K562 (cell line): ENCODE data around the gene TOR1A. TPM values are rescaled to one million over a fixed set of nuclear protein-coding genes. Genes with fewer than 3 reads are reported as not detected.

Experiments
- C11orf30 ChIP-seq: fragments of 450-650 bp; IDR thresholded peaks from 2 replicates; pipeline ENCODE4 v1.6.1; 2016; ENCODE audit warnings: low read depth, mild to moderate bottlenecking
- CSDE1 ChIP-seq, 2 experiments: fragments of 450-650 bp; IDR thresholded peaks; 2 replicates each; pipeline ENCODE4 v1.6.1; 2016; ENCODE audit warnings: mild to moderate bottlenecking in 1 of 2
- EHMT2 ChIP-seq: fragments of 450-650 bp; IDR thresholded peaks from 2 replicates; pipeline ENCODE4 v1.6.1; 2018; ENCODE audit warnings: antibody characterized with exemption
- GTF2F1 ChIP-seq: IDR thresholded peaks from 2 replicates; pipeline ENCODE4 v1.6.1; 2011; ENCODE audit warnings: low read depth, low read length, improper control_type of control experiment
- KDM5B ChIP-seq: fragments of 200-600 bp; sonication (generic); IDR thresholded peaks from 2 replicates; pipeline ENCODE4 v1.6.1; 2012; ENCODE audit warnings: low read depth, mild to moderate bottlenecking, moderate library complexity, low read length, control low read depth, inconsistent platforms; ENCODE audit not compliant: insufficient replicate concordance
- MIER1 ChIP-seq: fragments of 450-650 bp; IDR thresholded peaks from 2 replicates; pipeline ENCODE4 v1.6.1; 2016; ENCODE audit warnings: antibody characterized with exemption, mild to moderate bottlenecking, low read depth
- MTA2 ChIP-seq: fragments of 450-650 bp; IDR thresholded peaks from 2 replicates; pipeline ENCODE4 v1.6.1; 2016; ENCODE audit warnings: low read depth
- POLR3A ChIP-seq: IDR thresholded peaks from 2 replicates; pipeline ENCODE4 v1.6.1; 2011; ENCODE audit warnings: borderline replicate concordance, mild to moderate bottlenecking, moderate library complexity; ENCODE audit not compliant: insufficient read length, insufficient read depth; ENCODE audit errors: extremely low read depth
- SIX5 ChIP-seq, 2 experiments: IDR thresholded peaks; 2 replicates each; pipeline ENCODE4 v1.6.1; 2011; ENCODE audit warnings: low read length in 2 of 2, borderline replicate concordance in 1 of 2, low read depth in 1 of 2, mild to moderate bottlenecking in 1 of 2, moderate library complexity in 1 of 2; ENCODE audit not compliant: insufficient read depth in 1 of 2
- SMARCA4 ChIP-seq: fragments of 450-650 bp; IDR thresholded peaks from 2 replicates; pipeline ENCODE4 v1.6.1; 2016
- TGIF2 ChIP-seq: sonication (generic); formaldehyde crosslinking; IDR thresholded peaks from 2 replicates; pipeline ENCODE4 v1.8.1; 2022; ENCODE audit warnings: mild to moderate bottlenecking, missing genetic modification reagents, moderate library complexity
- USF2 ChIP-seq: sonication (generic); formaldehyde crosslinking; IDR thresholded peaks from 2 replicates; pipeline ENCODE4 v1.5.0; 2020; ENCODE audit warnings: missing genetic modification reagents
- ZNF124 ChIP-seq: sonication (generic); formaldehyde crosslinking; IDR thresholded peaks from 2 replicates; pipeline ENCODE4 v1.8.1; 2022; ENCODE audit warnings: missing genetic modification reagents
- ZNF277 ChIP-seq: fragments of 250-450 bp; sonication (Bioruptor Pico); IDR thresholded peaks from 2 replicates; pipeline ENCODE4 v1.8.0; 2022; ENCODE audit warnings: inconsistent platforms, mild to moderate bottlenecking, moderate library complexity, borderline replicate concordance
- ZNF407 ChIP-seq: fragments of 450-650 bp; IDR thresholded peaks from 2 replicates; pipeline ENCODE4 v1.6.1; 2016; ENCODE audit warnings: low read depth
- polyA plus RNA-seq, 8 experiments: library from polyadenylated mRNA; depleted of rRNA in 4 of 8; stranded (reverse) in 5 of 8; unstranded in 3 of 8; fragments of >200 nt; fragmentation: Nextera tagmentation in 2 of 8; fragmentation: Illumina TruSeq in 1 of 8; extraction: Ambion mirVana in 2 of 8; extraction: Trizol in 1 of 8; gene quantifications; 2 replicates each; pipeline versions ENCODE4 v1.2.1 to v1.2.3, GENCODE V29; 2011 to 2014; ENCODE audit warnings: inconsistent platforms in 1 of 8, missing spikeins in 1 of 8
- total RNA-seq, 7 experiments: library from RNA; depleted of rRNA in 6 of 7; stranded (reverse); fragments of >200 nt in 6 of 7; fragmentation: Illumina TruSeq in 2 of 7; extraction: Trizol in 2 of 7; gene quantifications; 2 replicates each; pipeline versions ENCODE4 v1.2.1 to v1.2.3, GENCODE V29; 2011 to 2021; ENCODE audit warnings: low replicate concordance in 1 of 7
- TF ChIP-seq, protein P1 (sequence below): fragments of 450-650 bp; IDR thresholded peaks from 2 replicates; pipeline ENCODE4 v1.6.1; 2016; ENCODE audit warnings: low read depth, mild to moderate bottlenecking, moderate library complexity

The TOR1A gene
- total and polyA plus RNA-seq, 9 of the 15 experiments (the other 6 are each of a cell fraction or from before 2014, with no cell fraction given), result 4.5 to 85.8 (median 51.3) TPM

GRCh38 chr9:129823935-129824601 lies at the start of gene TOR1A (continued):
- TF ChIP-seq ZNF124 (CRISPR knock-in tag) (no peak), EHMT2 (no peak), USF2 (CRISPR knock-in tag) (peak; percentile 90), POLR3A (peak; percentile 34), GTF2F1 (no peak), KDM5B (peak; percentile 95), SMARCA4 (0 out of 2 replicates have a peak, but pooled peaks have one; percentile 42), TGIF2 (CRISPR knock-in tag) (peak; percentile 71; the same call in 1 of the 2 replicates), CSDE1 (IDR thresholded peaks at IDR 0.05) (peak in 1 of 2 experiments; percentile 97; a peak in 2 of 4 replicates), ZNF407 (no peak), ZNF277 (CRISPR knock-in tag) (no peak), MIER1 (no peak), MTA2 (no peak), SIX5 (IDR thresholded peaks at IDR 0.05; ENCODE audit: borderline replicate concordance in 1 of 2, insufficient read depth in 1 of 2, low read depth in 1 of 2, low read length in 2 of 2) (peak; percentile 83 to 88), C11orf30 (peak; percentile 75)
- TF ChIP-seq, protein P1, sequence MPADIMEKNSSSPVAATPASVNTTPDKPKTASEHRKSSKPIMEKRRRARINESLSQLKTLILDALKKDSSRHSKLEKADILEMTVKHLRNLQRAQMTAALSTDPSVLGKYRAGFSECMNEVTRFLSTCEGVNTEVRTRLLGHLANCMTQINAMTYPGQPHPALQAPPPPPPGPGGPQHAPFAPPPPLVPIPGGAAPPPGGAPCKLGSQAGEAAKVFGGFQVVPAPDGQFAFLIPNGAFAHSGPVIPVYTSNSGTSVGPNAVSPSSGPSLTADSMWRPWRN, result peak; percentile 20; the same call in 1 of the 2 replicates
